CD1c-positive myeloid dendritic cell (primary cell): ENCODE results near the gene TLE1.
"Not testable (repeated sequence)": the region's sequence is repeated elsewhere in the genome, so short reads cannot be mapped to it uniquely, and the experiment has no call there.

Source experiments
- DNase-seq: peaks from one replicate; pipeline ENCODE4 v3.0.0-alpha.2; 2016; ENCODE audit errors: extremely low spot score

Gene TLE1

DNA sequence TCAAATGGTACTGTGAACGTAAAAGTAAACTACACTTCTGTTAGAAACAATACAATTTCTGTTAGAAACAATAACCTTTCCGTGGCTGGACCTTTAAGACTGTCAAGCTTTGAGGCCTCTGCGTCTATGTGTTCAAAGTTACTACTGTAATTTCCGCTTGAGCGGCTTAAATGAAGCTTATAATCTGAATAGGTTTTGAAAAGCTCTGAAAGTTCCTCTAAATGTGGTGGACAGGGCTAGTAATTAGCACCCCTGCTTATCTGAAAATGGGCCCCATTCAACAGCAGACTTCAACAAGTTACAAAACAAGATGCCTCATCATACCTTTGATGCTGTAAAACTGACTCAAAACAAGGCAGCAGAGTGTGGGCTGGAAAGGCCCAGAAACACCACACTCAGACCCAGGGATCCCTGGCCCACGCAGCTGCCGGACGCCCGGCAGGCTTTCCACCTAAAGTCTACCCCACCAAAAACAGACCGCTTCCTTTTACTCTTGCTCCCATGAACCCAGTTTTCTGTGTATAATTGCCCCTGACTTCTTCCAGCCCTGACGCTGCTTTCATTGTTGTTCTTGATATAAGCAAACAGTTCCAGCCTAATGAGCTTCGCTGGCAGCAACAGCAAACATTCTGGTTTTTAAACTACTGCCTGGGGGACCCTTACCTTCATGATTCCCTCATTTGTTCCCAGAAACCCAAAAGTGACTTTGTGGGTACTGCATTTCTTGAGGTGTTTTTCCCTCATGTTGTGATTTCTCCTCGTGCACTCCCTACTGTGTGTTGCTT lies 66.7 kb downstream of the TLE1 start:
- DNase-seq = no peak

DNA sequence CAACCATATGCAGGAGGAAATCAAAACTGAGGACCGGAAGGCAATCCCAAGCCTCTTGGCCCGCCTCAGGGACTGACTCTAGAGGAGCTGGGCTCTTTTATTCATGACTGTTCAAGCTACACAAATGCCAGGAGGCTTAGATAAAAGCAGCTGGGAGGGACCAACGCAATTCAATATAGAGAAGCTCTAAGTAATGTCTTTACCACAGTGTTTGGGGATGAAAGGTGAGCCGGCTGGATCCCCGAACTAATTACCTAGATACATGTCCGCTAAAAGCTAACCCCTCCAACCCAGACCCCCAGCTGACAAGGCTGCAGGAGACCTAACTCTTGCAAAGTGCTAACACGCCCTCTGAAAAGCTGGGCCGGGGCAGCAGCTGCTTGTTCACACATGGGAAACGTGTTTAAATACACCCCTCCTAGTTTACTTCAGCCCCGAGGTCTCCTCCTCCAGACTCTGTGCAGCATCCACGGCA lies 67.5 kb downstream of the TLE1 start:
- DNase-seq = no peak

DNA sequence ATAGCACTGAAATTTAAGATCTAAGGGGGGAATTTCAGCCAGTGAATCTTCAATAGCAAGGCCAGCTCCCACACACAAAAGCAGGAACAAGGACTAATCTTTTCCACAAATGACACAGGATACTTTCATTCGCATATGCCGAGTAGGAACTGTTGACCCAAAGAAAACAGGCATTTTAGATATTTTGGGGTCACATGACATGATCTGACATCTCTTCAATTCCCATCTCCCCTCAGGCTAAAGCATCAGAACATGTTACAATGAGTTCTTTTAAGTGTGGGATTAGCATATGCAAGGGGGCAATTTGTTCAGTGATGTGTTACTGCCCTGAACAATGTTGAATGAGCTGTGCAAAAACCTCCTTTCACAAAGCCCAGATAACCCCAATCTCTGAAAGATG lies 68.2 kb downstream of the TLE1 start:
- no peak for DNase-seq

DNA sequence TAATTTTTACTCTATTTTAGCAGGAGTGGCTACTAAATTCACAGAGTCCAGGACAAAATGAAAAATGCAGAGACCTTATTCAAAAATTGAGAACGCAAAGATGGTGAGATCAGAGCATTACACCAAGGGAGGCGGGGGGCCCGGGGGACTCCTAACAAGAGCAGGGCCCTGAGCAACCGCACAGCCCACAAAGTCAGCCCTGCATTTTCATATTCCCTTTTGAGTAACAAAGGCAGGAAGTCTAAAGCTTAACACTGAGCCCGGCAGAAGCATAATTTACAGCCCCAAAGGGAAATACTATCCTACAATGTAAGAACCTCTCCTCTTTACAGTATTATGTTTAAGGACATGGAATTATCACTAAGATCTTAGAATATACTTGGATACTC lies 69.4 kb downstream of the TLE1 start:
- DNase-seq = no peak

DNA sequence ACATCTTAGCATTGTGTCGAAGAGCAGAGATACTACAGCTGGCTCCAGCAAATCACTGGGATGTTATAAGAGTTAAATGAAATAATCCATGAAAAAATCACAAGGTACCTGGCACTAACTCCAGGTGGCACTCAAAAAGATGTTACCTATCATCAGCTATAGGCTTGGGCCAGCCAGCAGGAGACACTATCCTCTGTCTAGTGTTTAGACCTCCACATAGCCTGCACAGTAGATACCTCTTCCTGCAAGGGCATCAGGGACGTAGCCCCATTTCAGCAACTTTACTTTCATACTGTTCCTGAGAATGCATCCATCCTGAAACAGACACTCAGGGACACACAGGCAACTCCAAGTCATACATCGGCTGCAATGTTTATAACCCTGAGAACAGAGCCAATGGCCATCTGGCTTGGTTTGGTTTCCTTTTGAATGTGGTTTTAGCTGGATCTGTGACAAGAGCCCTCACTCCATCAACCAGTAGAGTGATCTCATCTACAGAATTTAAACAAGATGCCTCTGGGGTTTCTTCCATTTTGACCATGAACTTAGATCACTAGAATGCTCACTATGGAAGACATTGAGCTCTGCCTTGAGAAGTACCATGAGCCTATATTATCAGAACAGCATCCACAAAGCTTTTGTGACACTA lies 69.9 kb downstream of the TLE1 start:
- no peak for DNase-seq

DNA sequence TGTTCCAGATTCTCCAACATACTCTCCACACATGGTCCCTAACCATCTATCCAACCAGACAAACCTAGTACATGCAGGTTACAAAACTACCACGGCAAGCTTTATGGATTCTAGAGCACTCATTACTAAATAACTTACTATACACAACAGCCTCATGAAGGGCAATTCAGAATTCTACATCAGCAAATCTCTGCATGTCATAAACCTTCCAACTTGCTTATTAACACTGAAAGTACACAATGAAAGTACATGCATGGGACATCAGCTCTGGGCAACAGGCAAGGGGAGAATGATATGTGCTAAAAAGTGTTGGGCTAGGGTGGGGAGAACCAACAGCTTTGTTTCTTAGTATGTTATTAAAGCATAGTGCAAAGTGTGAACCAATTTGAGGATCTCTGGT lies 70.4 kb downstream of the TLE1 start:
- no peak for DNase-seq

DNA sequence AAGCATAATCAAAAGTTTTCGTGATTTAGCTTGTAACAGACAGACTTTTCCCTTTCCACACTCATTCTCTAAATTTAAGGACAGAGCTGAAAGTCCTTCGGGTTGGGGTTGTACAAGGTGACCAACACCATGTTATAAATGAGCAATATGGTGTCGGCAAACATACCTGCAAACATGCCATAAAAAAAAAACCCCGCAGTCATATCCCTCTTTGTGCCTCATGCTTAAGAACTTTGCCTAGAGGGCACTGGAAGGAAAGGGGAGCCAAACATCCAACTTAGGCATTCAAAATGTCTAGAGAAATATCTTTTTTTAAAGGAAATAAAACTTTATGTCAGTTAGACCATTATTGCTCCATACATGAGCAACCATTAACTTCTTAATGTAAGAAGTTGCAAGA lies 73.2 kb downstream of the TLE1 start:
- DNase-seq = no peak

DNA sequence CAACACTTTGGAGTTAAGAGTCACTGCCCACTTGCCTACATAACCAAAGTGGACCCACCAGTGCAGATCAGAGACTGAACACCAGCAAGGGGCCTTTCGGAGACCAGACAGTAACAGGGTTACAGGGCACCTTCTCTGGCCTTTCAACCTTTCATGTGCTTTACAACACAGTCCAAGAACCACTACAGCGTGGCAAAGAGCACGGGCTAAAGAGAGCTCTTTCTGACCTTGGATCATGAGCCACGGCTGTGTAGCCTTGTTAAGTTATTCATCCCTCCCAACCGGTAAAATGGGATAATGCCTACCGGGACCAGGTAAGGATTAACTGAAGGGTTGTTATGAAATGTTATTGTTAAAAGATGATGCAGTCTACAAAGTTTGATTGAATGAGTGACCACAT lies 75.0 kb downstream of the TLE1 start:
- DNase-seq = no peak

DNA sequence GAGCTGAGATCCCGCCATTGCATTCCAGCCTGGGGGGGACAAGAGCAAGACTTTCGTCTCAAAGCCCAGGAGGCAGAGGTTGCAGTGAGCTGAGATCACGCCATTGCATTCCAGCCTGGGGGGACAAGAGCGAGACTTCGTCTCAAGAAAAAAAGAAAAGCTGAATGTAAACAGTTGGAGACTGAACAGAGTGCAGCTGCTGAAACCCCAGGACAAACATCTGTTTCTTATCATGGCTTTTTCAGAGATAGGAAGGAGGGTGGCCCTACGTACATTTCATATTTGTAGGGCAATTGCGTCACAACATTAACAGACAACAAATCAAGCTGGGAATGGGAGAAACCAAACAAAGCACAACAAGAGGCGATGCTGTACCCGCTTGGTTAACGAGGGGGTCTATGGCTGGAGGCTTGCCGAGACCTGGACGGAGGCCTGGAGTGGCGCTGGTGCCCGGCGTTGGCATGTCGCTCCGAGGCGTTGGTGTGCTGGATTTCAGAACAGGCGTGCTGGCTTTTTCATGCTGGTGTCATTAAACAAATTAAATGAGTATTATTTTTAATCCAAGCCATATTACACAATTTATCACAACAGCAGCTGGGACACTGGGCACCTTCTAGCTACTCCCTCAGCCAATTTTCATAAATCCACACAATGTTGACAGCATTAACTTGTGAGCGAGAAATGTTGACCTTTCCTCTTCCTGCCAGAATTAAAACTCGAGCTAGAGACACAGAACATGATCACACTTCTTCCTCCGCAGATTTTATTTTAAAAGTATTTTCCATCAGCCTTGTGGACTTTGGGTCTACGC lies 76.1 kb downstream of the TLE1 start:
- DNase-seq = no peak

DNA sequence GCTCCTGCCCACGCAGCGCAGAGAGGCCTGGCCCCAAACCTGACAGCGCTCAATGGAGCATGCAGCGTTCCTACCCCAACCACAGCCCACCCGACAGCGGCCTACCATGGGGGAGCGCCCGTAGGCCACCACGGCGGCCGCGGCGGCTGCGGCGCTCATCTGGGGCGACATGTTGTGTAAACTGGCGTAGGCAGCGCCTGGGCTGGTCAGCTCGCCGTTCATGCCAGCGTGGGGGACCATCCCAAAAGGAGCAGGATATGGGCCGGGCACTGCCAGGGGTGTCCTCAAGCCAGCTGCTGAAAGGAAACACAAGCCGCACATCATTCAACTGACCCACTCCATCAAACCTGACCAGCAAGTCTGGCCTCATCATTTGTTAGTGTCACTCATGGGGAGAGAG lies 77.7 kb downstream of the TLE1 start:
- DNase-seq = no peak

DNA sequence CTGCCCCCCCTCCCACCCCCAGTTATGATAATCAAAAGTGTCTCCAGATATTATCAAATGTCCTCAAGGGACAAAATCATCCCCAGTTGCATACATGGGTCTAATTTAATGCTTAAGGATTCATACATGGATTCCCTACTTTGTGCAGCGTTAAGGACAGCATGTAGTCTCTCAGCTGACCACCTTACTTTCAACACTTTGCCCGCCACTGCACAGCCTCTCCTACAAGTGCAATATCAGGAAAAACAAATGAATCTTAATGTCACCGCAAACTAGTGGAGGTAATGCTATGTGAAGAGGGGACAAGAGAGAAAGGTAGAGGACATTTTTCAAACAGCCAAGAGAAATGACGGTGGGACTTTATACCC lies 78.6 kb downstream of the TLE1 start:
- DNase-seq = no peak

DNA sequence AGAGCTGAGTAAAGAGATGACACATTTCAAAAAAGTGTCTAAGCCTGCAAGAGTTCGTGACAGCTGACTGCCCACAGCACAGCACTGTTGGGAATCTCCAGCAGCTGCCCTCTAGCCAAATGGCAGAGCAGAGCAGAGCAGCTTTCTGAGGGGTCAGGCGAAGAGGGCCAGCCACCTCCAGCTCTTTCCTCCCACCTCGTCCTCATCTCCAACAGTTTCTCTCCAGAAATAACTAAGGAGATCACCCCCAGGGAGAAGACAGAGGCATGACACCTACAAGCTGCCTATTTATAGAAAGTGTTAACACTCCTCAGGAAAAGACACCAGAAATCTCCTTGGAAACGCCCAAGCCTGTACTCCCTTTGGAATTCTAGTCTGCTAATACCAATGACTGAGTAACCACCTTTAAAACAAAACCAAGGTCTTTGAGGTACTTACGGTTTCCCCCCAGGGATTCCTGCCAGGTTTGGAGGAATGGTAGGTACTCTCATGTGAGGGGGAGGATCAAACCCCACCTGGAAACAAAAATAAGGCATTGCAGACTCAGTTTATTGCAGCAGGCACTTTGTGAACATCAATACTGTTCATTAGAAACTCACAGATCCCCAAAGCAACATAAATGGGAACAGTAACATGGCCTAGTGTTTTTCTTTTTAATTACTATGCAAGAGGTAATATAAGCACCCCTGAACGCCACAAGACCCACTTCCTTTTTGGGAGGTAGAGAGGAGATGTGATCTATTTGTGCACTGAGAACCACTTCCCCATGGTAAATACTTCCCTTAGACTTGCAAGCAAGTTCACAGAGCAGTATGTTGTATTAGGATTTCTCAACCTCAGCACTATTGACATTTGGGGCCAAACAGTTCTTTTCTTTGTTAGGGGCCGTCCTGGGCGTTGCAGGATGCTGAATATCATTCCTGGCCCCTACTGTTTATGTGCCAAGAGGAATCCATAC lies 79.3 kb downstream of the TLE1 start:
- DNase-seq = peak; percentile 57

DNA sequence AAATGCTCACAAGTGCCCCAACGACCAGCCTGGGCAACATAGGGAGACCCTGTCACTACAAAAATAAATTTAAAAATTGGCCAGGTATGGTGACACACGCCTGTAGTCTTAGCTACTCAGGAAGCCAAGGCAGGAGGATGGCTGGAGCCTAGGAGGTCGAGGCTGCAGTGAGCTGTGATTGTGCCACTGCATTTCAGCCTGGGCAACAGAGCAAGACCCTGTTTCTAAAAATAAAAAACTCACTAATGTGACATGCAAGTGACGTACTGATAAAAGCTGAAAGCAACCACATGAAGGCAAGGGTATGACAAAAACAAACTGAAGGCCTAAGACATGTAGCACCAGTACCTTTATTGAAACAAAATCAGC lies 81.1 kb downstream of the TLE1 start:
- no peak for DNase-seq

DNA sequence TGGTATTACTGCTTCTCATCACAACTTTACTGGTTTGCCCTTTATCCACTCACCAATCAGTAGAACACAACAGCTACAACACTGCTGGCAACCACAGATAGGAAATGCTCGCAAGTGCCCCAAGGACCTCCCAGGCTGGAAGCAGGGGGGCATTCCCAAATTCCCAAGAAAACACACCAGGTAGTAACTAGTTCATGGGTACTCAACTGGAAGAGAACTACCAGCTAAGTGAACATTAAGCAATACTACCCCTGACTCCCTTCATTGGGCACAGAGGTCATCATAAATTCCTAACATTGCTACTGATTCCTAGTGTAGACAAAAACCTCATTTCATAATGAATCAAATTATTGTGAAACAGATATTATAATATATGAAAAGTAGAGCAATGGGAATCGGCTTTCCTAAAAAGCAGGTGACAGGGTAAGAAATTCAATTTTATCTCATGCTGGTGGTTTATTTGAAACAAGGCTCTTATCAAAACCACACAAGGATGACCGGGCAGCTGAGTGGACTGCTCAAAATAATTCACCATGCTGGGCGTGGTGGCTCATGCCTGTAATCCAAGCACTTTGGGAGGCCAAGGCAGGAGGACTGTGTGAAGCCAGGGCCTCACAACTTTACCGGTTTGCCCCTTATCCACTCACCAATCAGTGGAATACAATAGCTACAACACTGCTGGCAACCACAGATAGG lies 81.6 kb downstream of the TLE1 start:
- DNase-seq = no peak

DNA sequence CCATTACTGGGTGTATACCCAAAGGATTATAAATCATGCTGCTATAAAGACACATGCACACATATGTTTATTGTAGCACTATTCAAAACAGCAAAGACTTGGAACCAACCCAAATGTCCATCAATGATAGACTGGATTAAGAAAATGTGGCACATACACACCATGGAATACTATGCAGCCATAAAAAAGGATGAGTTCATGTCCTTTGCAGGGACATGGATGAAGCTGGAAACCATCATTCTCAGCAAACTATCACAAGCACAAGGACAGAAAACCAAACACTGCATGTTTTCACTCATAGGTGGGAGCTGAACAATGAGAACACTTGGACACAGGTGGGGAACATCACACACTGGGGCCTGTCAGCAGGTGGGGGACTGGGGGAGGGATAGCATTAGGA lies 83.1 kb downstream of the TLE1 start:
- DNase-seq = not testable (repeated sequence)

DNA sequence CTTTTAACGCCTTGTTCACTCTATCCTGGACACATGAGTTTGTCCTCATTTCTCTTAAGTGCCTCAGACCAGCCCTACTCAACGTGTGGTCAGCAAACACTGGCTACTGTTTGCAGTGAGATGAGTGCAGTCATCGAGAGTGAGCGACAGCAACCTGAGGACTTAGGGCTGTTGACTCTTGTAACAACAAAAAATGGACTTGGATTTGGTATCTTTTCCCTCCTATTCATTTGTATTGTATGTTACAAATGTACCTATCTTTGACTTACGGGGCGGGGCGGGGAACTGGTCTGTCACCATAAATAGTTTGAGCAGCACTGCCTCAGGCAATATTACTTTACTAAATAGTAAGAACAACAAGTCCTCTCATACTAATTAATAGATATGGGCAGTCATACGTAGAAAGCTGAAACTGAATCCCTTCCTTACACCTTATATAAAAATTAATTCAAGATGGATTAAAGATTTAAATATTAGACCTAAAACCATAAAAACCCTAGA lies 84.1 kb downstream of the TLE1 start:
- DNase-seq = no peak

DNA sequence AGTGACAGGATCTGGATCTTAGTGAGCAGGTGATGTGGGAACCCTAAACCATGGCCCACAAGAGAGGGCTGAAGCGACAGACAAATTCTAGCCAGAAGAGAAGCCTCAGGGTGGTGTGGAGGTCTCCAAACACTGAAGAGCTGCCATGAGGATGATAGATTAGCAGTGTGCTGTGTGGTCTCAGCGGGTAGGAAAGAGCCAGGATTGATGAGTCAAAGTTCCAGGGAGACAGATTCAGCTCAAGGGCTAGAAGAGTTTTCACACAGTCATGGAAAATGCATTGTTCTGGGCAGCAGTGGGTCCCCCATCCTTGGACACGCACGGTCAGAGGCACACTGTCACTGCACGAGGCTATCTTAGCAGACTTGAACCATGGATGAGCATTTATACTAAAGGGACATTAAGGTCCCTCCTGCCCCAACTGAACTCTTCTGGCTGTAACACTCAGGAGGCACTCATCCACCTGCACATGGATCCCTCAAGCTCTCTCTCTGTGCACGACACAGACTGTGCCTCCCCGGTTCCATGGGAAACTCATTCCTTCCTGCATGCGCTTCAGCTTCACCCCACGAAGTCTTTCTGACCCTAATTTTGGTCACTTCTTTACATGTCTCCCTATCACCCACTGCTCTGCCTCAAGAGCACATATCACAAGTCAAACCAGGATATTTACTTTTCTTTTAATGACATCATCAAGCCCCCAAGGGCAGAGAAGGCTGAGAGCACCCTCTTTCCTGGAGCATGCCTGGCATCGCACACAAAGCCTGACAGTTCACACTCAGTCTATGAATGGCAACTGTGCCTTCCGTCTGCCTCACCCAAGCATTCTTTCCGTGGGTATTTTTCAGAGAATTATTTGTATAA lies 84.8 kb downstream of the TLE1 start:
- DNase-seq = no peak

DNA sequence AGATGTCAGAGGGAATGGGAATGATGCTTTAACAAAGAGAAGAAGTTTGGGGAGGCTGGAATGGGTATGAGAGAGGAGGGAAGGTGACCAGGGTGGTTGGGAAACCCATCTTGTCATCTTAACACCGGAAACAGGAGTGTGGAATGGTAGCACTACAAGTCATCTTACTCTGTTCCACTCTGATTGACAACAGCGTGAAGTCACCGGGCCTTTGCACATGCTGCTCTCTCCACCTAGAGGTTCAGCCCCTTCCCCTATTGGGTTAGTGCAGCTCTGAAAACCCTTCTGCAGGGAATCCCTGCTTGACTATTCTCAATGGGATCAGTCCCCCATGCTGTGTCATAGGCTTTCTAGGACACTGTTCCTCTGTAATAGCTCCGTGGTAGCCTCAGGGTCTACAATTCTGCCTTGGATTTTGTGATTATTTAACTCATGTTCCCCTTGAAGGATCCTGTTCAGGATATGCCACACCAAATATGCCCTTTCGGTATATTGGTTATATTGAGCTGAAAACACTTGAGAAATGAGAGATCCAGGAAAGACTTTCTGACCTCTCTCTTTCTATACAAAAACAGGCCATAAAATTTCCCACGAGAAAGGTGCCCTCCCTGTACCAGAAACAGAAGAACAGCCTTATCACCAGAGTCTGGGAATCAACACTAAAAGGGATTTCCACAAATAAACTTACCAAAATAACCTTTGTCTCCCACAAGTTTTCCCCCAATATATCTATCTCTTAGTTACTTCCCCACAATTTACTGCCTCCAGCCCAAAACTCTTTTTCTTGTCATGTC lies 86.3 kb downstream of the TLE1 start:
- DNase-seq = no peak
